ENCODE data around the gene SND1.
A peak's percentile ranks its signal among the peaks of the same experiment; 100 is the strongest.
"Not testable (repeated sequence)": the region's sequence is repeated elsewhere in the genome, so short reads cannot be mapped to it uniquely, and the experiment has no call there.

SND1 gene

GRCh38 chr7:127949769-127950222 is 297.8 kb downstream of the SND1 start:
- intact Hi-C loops (cut with DNase I) = loop anchor here (10.0 kb wide), 2 partner anchors 75 to 265 kb away; no protein-coding TSS in a partner anchor
- DNase-seq = no peak

- intact Hi-C loops (cut with DNase I) = no loop called here
- no peak for DNase-seq
Observed at GRCh38 chr7:127950233-127950935, 298.4 kb downstream of the SND1 start.

- intact Hi-C loops (cut with DNase I) = no loop called here
- DNase-seq = no peak
Observed at GRCh38 chr7:127953423-127954356, 301.7 kb downstream of the SND1 start.

- no peak for DNase-seq
- intact Hi-C loops (cut with DNase I) = no loop called here
Observed at GRCh38 chr7:127954357-127954748, 302.4 kb downstream of the SND1 start.

- no peak for DNase-seq
- intact Hi-C loops (cut with DNase I) = no loop called here
Observed at GRCh38 chr7:127955051-127955531, 303.1 kb downstream of the SND1 start.

- intact Hi-C loops (cut with DNase I) = no loop called here
- no peak for DNase-seq
Observed at GRCh38 chr7:127957886-127958285, 305.9 kb downstream of the SND1 start.

- intact Hi-C loops (cut with DNase I) = no loop called here
- DNase-seq = no peak
Observed at GRCh38 chr7:127959770-127960169, 307.8 kb downstream of the SND1 start.

- intact Hi-C loops (cut with DNase I) = no loop called here
- DNase-seq = no peak
Observed at GRCh38 chr7:127961786-127962453, 309.9 kb downstream of the SND1 start.

- no peak for DNase-seq
- intact Hi-C loops (cut with DNase I) = no loop called here
Observed at GRCh38 chr7:127962589-127963361, 310.8 kb downstream of the SND1 start.

- DNase-seq; intact Hi-C loops (cut with DNase I): not testable (repeated sequence)
Observed at GRCh38 chr7:127963850-127964249, 311.9 kb downstream of the SND1 start.

GRCh38 chr7:127967281-127967680 is 315.3 kb downstream of the SND1 start:
- DNase-seq = no peak
- intact Hi-C loops (cut with DNase I) = no loop called here

- DNase-seq = no peak
- intact Hi-C loops (cut with DNase I) = no loop called here
Observed at GRCh38 chr7:127968547-127968946, 316.6 kb downstream of the SND1 start.

GRCh38 chr7:127973832-127974231 is 321.8 kb downstream of the SND1 start:
- intact Hi-C loops (cut with DNase I) = no loop called here
- peak in 9 of 42 donors; percentile 15 to 71 (median 41) for DNase-seq

GRCh38 chr7:127974446-127975035 is 322.5 kb downstream of the SND1 start:
- no peak for DNase-seq

GRCh38 chr7:127976056-127976737 is 324.2 kb downstream of the SND1 start:
- peak in 1 of 42 donors; percentile 34 for DNase-seq
- intact Hi-C loops (cut with DNase I) = no loop called here

More at GRCh38 chr7:127974446-127975035, 322.5 kb downstream of the SND1 start:
- intact Hi-C loops (cut with DNase I) = no loop called here

- intact Hi-C loops (cut with DNase I) = no loop called here
- DNase-seq = peak in 15 of 42 donors; percentile 26 to 66 (median 35)
Observed at GRCh38 chr7:127976738-127977120, 324.7 kb downstream of the SND1 start.

- no peak for DNase-seq
- intact Hi-C loops (cut with DNase I) = no loop called here
Observed at GRCh38 chr7:127978421-127978820, 326.4 kb downstream of the SND1 start.

Data from head of caudate nucleus (tissue), 42 donors.